ENCODE measurements around the gene BCAS3. TPM values are rescaled to one million over a fixed set of nuclear protein-coding genes. Genes with fewer than 3 reads are reported as not detected.

The BCAS3 gene
- total RNA-seq, 4 donors from 2014 or later = 21.7 to 42.2 (median 23.0) TPM

DNA sequence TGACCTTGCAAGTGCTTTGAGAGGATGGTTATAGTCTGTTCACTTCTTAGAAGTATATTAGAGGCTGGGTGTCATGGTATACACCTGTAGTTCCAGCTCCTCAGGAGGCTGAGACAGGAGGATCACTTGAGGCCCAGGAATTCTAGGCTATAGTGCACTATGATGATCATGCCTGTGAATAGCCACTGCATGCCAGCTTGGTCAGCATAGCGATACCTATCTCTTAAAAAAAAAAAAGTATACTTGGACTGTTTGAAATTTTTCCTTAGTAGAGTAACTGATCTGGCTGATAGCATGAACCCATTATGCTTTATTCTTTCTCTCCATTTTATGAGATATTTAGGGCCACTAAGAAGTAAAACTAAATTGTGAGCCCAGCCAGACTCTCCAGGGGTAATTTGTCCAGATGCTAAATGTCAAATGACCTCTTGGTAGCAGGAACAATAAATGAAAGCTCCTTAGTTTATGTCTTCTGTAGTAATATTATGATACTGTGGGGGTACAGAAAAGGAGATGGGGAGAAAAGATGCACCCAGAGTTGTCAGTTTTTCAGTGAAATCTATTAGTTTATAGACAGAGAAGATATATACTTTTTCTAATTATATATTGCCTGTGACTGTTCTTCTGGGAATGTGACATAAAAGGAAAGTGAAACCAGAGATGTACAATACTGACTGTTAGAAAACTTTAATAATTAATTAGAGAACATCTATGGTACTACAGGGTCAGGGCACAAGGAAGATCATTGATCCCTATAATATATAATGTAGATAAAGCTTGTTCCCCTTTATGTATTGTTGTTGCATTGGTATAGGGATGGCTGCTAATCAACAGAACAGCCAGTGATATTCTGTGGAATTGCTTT lies 386.7 kb downstream of the BCAS3 start:
- TF ChIP-seq, protein P1, sequence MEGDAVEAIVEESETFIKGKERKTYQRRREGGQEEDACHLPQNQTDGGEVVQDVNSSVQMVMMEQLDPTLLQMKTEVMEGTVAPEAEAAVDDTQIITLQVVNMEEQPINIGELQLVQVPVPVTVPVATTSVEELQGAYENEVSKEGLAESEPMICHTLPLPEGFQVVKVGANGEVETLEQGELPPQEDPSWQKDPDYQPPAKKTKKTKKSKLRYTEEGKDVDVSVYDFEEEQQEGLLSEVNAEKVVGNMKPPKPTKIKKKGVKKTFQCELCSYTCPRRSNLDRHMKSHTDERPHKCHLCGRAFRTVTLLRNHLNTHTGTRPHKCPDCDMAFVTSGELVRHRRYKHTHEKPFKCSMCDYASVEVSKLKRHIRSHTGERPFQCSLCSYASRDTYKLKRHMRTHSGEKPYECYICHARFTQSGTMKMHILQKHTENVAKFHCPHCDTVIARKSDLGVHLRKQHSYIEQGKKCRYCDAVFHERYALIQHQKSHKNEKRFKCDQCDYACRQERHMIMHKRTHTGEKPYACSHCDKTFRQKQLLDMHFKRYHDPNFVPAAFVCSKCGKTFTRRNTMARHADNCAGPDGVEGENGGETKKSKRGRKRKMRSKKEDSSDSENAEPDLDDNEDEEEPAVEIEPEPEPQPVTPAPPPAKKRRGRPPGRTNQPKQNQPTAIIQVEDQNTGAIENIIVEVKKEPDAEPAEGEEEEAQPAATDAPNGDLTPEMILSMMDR (IDR thresholded peaks at IDR 0.05; ENCODE audit: low read depth) = no peak

DNA sequence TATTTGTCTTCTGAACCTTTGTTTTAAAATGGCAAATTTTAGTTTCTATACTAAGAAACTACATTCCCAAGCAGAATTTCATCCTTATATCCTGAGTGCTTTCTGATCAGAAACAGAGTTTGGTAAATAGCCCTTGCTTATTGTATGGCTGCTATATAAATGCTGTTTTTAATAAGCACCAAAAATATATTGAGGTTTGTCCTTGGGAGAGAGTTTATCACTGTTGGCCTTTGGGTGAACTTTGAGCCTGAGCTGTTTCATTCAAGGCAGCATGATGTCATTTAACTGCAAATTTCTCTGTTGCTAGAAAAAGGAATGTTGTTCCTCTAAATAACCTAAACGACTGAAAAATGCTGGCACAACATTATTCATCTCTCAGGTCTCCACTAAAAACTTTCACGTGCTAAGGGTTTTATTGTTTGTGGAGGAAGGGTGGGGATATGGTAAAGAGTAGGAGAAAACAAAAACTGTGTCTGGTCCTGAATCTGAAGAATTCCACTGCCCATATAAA lies 387.7 kb downstream of the BCAS3 start:
- TF ChIP-seq, protein P1 (IDR thresholded peaks at IDR 0.05; ENCODE audit: low read depth) = no peak

- TF ChIP-seq, protein P1 (IDR thresholded peaks at IDR 0.05; ENCODE audit: low read depth) = no peak
Observed at GRCh38 chr17:61066062-61066461, 388.4 kb downstream of the BCAS3 start.

DNA sequence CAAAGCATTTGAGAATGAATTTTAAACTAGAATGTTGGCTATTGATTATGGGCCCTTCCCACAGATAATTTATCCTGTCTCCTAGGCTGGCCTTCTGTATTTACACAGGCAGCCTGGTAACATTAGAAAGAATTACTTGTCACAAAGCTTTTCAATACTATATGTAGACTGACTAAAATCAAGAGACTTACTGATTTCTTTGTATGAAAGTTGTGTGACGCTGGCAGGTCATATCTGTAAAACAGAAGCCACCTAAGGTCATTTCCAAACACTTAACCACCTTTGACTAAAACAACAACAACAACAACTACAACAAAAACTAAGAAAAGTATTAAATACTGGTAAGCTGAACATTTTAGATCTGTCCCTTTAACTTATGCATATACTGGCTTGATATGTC lies 393.0 kb downstream of the BCAS3 start:
- TF ChIP-seq, protein P1 (IDR thresholded peaks at IDR 0.05; ENCODE audit: low read depth) = no peak

DNA sequence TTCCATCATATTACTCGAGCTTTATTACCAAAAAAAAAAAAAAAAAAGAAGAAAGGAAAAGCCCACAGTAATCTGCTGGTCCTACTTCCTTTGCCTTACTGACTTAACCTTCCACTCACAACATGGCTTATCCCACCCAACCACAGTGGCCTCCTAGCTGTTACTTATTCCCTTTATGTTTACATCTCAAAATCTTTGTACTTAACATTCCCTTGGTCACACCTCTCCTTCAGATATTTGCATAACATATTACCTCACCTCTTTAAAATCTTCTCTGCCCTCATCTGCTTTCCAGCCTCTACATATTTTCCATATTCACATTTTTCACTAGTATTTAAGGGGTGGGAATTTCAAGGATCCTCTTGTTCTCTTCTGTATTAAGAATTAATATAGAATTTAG lies 395.0 kb downstream of the BCAS3 start:
- TF ChIP-seq, protein P1 (IDR thresholded peaks at IDR 0.05; ENCODE audit: low read depth) = no peak

- TF ChIP-seq, protein P1 (IDR thresholded peaks at IDR 0.05; ENCODE audit: low read depth) = no peak
Observed at GRCh38 chr17:61073131-61073530, 395.5 kb downstream of the BCAS3 start.

DNA sequence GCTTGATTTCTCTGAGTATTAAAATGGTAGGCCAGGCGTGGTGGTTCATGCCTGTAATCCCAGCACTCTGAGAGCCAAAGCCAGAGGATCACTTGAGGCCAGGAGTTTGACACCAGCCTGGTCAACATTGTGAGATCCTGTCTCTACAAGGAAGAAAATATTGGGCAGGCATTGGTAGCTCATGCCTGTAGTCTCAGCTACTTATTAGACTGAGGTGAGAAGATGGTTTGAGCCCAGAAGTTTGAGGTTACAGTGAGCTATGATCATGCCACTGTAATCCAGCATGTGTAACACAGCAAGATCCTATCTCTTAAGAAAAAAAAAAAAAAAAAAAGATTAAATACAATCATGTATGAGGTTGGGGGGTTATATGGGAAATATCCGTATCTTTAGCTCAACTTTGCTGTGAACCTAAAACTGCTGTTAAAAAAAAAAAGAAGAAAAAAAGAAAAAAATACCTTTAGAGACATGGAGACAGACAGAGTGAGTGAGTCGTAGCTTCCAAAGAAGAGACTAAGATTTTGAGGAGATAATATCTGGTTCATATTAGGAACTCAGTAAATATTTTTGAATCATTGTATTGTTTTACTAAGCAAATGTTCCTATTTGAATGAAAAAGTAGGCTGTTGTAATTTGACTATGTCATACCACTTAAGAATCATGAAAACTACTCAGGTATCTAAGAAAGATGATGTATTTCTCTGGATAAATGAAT lies 396.3 kb downstream of the BCAS3 start:
- TF ChIP-seq, protein P1 (IDR thresholded peaks at IDR 0.05; ENCODE audit: low read depth) = no peak
